DOHH2 (cell line): ENCODE measurements around the gene CSGALNACT2.

Experiments
- H3F3A ChIP-seq: fragments of 200-600 bp; sonication (generic), shearing (Covaris generic); 2 replicates; pipeline ENCODE4 v1.6.0; 2016; ENCODE audit warnings: antibody characterized with exemption, mild to moderate bottlenecking; ENCODE audit not compliant: control insufficient read depth, insufficient read depth
- H3K27ac ChIP-seq: fragments of 200-600 bp; sonication (generic); 2 replicates; pipeline ENCODE4 v1.5.1; 2014; ENCODE audit warnings: low read depth, mild to moderate bottlenecking, low read length, moderate library complexity
- H3K27me3 ChIP-seq: fragments of 200-600 bp; sonication (generic); 2 replicates; pipeline ENCODE4 v1.6.1; 2014; ENCODE audit warnings: mild to moderate bottlenecking, low read length, mixed read lengths; ENCODE audit not compliant: control insufficient read depth
- H3K36me3 ChIP-seq: fragments of 200-600 bp; sonication (generic); 2 replicates; pipeline ENCODE4 v1.6.1; 2014; ENCODE audit warnings: mild to moderate bottlenecking, low read length, moderate library complexity, mixed read lengths; ENCODE audit not compliant: control insufficient read depth
- H3K4me1 ChIP-seq: fragments of 200-600 bp; sonication (generic); 2 replicates; pipeline ENCODE4 v1.6.1; 2014; ENCODE audit warnings: mild to moderate bottlenecking, low read length, mixed read lengths; ENCODE audit not compliant: control insufficient read depth
- H3K4me2 ChIP-seq: fragments of 200-600 bp; sonication (generic); 2 replicates; pipeline ENCODE4 v1.6.0; 2014; ENCODE audit warnings: mild to moderate bottlenecking, low read length, moderate library complexity
- H3K4me3 ChIP-seq: fragments of 200-600 bp; sonication (generic); 2 replicates; pipeline ENCODE4 v1.5.1; 2014; ENCODE audit warnings: mild to moderate bottlenecking, low read length, mixed read lengths
- H3K79me2 ChIP-seq: fragments of 200-600 bp; sonication (generic); 2 replicates; pipeline ENCODE4 v1.6.1; 2014; ENCODE audit warnings: mild to moderate bottlenecking, low read length, mixed read lengths; ENCODE audit not compliant: control insufficient read depth
- H3K9me2 ChIP-seq: fragments of 200-600 bp; sonication (generic); replicated peaks from 2 replicates; pipeline ENCODE4 v1.6.1; 2014; ENCODE audit warnings: mild to moderate bottlenecking, low read length, mixed read lengths; ENCODE audit not compliant: control insufficient read depth
- H3K9me3 ChIP-seq: fragments of 200-600 bp; sonication (generic); 2 replicates; pipeline ENCODE4 v1.6.1; 2014; ENCODE audit warnings: antibody characterized with exemption, low read length, mixed read lengths; ENCODE audit not compliant: control insufficient read depth, insufficient read depth
- H4K20me1 ChIP-seq: fragments of 200-600 bp; sonication (generic); 2 replicates; pipeline ENCODE4 v1.6.0; 2014; ENCODE audit warnings: low read depth, mild to moderate bottlenecking, antibody characterized with exemption, low read length, moderate library complexity; ENCODE audit not compliant: control insufficient read depth, insufficient read depth
- EZH2phosphoT487 ChIP-seq: fragments of 200-600 bp; sonication (generic); IDR thresholded peaks from 2 replicates; pipeline ENCODE4 v1.6.1; 2017; ENCODE audit warnings: borderline replicate concordance, mild to moderate bottlenecking, antibody characterized with exemption, low read length, moderate library complexity, mixed read lengths
- TF ChIP-seq, protein P1 (sequence below): fragments of 200-600 bp; sonication (generic); IDR thresholded peaks from one replicate; pipeline ENCODE4 v1.5.1; 2014; ENCODE audit warnings: antibody characterized with exemption, mild to moderate bottlenecking, low read depth, low read length; ENCODE audit not compliant: poor library complexity, severe bottlenecking

Gene CSGALNACT2

GRCh38 chr10:43201545-43202131 is 63.4 kb downstream of the CSGALNACT2 start:
- TF ChIP-seq, protein P1, sequence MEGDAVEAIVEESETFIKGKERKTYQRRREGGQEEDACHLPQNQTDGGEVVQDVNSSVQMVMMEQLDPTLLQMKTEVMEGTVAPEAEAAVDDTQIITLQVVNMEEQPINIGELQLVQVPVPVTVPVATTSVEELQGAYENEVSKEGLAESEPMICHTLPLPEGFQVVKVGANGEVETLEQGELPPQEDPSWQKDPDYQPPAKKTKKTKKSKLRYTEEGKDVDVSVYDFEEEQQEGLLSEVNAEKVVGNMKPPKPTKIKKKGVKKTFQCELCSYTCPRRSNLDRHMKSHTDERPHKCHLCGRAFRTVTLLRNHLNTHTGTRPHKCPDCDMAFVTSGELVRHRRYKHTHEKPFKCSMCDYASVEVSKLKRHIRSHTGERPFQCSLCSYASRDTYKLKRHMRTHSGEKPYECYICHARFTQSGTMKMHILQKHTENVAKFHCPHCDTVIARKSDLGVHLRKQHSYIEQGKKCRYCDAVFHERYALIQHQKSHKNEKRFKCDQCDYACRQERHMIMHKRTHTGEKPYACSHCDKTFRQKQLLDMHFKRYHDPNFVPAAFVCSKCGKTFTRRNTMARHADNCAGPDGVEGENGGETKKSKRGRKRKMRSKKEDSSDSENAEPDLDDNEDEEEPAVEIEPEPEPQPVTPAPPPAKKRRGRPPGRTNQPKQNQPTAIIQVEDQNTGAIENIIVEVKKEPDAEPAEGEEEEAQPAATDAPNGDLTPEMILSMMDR = no peak
- TF ChIP-seq EZH2phosphoT487 = no peak
- H3K79me2 ChIP-seq = no peaks in the 10 kb centered on the region
- no peaks in the 10 kb centered on the region for H3K9me2 ChIP-seq
- no peaks in the 10 kb centered on the region for H3K27me3 ChIP-seq
- H3F3A ChIP-seq = no peaks in the 10 kb centered on the region
- H3K4me3 ChIP-seq = no peak overlapping the region
- no peak overlapping the region for H3K4me2 ChIP-seq
- peaks cover 5% of the 10 kb centered on the region for H3K4me1 ChIP-seq
- H3K36me3 ChIP-seq = no peaks in the 10 kb centered on the region
- no peaks in the 10 kb centered on the region for H4K20me1 ChIP-seq
- H3K9me3 ChIP-seq = no peaks in the 10 kb centered on the region
- H3K27ac ChIP-seq = no peak overlapping the region

DNA sequence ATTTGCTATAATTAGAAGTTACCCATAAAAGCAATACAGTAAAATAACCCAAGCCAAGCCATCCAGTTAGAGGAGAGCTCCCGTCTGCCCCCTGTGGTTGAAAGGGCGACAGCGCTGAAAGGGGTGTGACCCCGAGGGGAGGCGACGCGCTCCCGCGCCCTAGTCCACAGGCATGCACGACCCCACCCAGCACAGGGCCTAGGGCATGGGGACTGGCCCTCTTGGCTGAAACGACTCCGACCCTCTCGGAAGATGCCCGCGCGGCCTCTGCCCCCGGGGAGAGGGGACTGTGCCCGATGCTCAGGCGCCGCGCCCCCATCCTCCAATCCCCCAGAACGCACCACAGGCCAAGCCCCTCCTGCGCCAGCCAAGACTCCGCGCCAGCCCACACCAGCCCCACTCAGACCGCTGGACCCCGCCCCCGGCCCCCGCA is 64.0 kb downstream of the CSGALNACT2 start:
- H3K4me3 ChIP-seq = no peak overlapping the region
- peak overlapping the region; percentile 48 for H3K4me2 ChIP-seq
- H3K9me3 ChIP-seq = no peaks in the 10 kb centered on the region
- peaks cover 5% of the 10 kb centered on the region for H3K4me1 ChIP-seq
- no peaks in the 10 kb centered on the region for H3K36me3 ChIP-seq
- H3K79me2 ChIP-seq = no peaks in the 10 kb centered on the region
- TF ChIP-seq, protein P1 = peak; percentile 72
- TF ChIP-seq EZH2phosphoT487 = no peak
- no peak overlapping the region for H3K27ac ChIP-seq
- H3F3A ChIP-seq = no peaks in the 10 kb centered on the region
- no peaks in the 10 kb centered on the region for H3K27me3 ChIP-seq
- no peaks in the 10 kb centered on the region for H4K20me1 ChIP-seq
- no peaks in the 10 kb centered on the region for H3K9me2 ChIP-seq

- no peaks in the 10 kb centered on the region for H3K9me2 ChIP-seq
- no peaks in the 10 kb centered on the region for H4K20me1 ChIP-seq
- peaks cover 5% of the 10 kb centered on the region for H3K4me1 ChIP-seq
- no peak for TF ChIP-seq EZH2phosphoT487
- TF ChIP-seq, protein P1 = no peak
- no peaks in the 10 kb centered on the region for H3K36me3 ChIP-seq
- no peak overlapping the region for H3K4me3 ChIP-seq
- peak overlapping the region; percentile 48 for H3K4me2 ChIP-seq
- H3K9me3 ChIP-seq = no peaks in the 10 kb centered on the region
- H3F3A ChIP-seq = no peaks in the 10 kb centered on the region
- no peaks in the 10 kb centered on the region for H3K27me3 ChIP-seq
- H3K27ac ChIP-seq = no peak overlapping the region
- H3K79me2 ChIP-seq = no peaks in the 10 kb centered on the region
These were observed 64.6 kb downstream of the CSGALNACT2 start for GRCh38 chr10:43202657-43203447.
